Naive thymus-derived CD4-positive, alpha-beta T cell (primary cell): ENCODE data around the gene GNAQ. TPM values are rescaled to one million over a fixed set of nuclear protein-coding genes. Genes with fewer than 3 reads are reported as not detected.
A peak's percentile ranks its signal among the peaks of the same experiment; 100 is the strongest.

Experiments used
- ATAC-seq: fragments of 150-1000 bp; cut with Tn5 transposase; 2 replicates; pipeline ENCODE4 v1.10.0; 2021; ENCODE audit warnings: mild to moderate bottlenecking, moderate library complexity
- CTCF ChIA-PET: fragments of 350-600 bp; sonication (Branson Sonifier 250); formaldehyde crosslinking; loops from one replicate; lab custom pipeline; 2021; ENCODE audit warnings: antibody characterized with exemption; lab: Charles Lee
- POLR2A ChIA-PET: fragments of 350-600 bp; sonication (Branson Sonifier 250); formaldehyde crosslinking; loops from one replicate; lab custom pipeline; 2021; ENCODE audit warnings: antibody characterized with exemption, inconsistent platforms; lab: Charles Lee
- DNase-seq, 9 donors: peaks; one replicate each; pipeline versions ENCODE4 v3.0.0 to v3.0.0-alpha.2; 2020 to 2022; ENCODE audit warnings: mixed read lengths in 1 of 9
- H3K27ac ChIP-seq: one replicate; pipeline ENCODE4 v1.7.0; 2013; ENCODE audit warnings: mild to moderate bottlenecking, low read depth, low read length, moderate library complexity
- H3K27me3 ChIP-seq, 2 donors: one replicate each; pipeline ENCODE4 v1.7.0; 2013; ENCODE audit warnings: low read length in 2 of 2, mild to moderate bottlenecking in 2 of 2, moderate library complexity in 2 of 2; ENCODE audit not compliant: control insufficient read depth in 2 of 2, insufficient read depth in 2 of 2
- H3K36me3 ChIP-seq, 3 experiments: 1 replicate in 2 of 3; 2 replicates in 1 of 3; pipeline ENCODE4 v1.7.0; 2013; ENCODE audit warnings: low read length in 3 of 3, mild to moderate bottlenecking in 3 of 3, moderate library complexity in 1 of 3; ENCODE audit not compliant: insufficient read depth in 3 of 3, control insufficient read depth in 2 of 3
- H3K4me1 ChIP-seq, 2 donors: one replicate each; pipeline ENCODE4 v1.7.0; 2013; ENCODE audit warnings: low read length in 2 of 2, mild to moderate bottlenecking in 2 of 2, moderate library complexity in 1 of 2; ENCODE audit not compliant: control insufficient read depth in 2 of 2, insufficient read depth in 2 of 2
- H3K4me3 ChIP-seq: 2 replicates; pipeline ENCODE4 v1.7.0; 2013; ENCODE audit warnings: mild to moderate bottlenecking, low read length
- H3K9me3 ChIP-seq, 3 experiments: 1 replicate in 2 of 3; 2 replicates in 1 of 3; pipeline ENCODE4 v1.7.0; 2013; ENCODE audit warnings: low read length in 3 of 3; ENCODE audit not compliant: control insufficient read depth in 2 of 3
- H3K27ac Mint-ChIP-seq, 9 donors: one replicate each; pipeline ENCODE4 v1.8.0; 2020 to 2022; ENCODE audit warnings: mixed read lengths in 9 of 9, mild to moderate bottlenecking in 8 of 9, moderate library complexity in 5 of 9, inconsistent platforms in 2 of 9
- H3K27me3 Mint-ChIP-seq, 5 donors: one replicate each; pipeline ENCODE4 v1.8.0; 2021 to 2022; ENCODE audit warnings: mixed read lengths in 5 of 5, mild to moderate bottlenecking in 1 of 5
- H3K36me3 Mint-ChIP-seq, 5 donors: one replicate each; pipeline ENCODE4 v1.8.0; 2020 to 2022; ENCODE audit warnings: mixed read lengths in 5 of 5, mild to moderate bottlenecking in 3 of 5, inconsistent platforms in 1 of 5
- H3K4me1 Mint-ChIP-seq, 7 donors: one replicate each; pipeline ENCODE4 v1.8.0; 2020 to 2022; ENCODE audit warnings: mixed read lengths in 7 of 7, mild to moderate bottlenecking in 3 of 7, inconsistent platforms in 1 of 7
- H3K4me3 Mint-ChIP-seq, 10 donors: one replicate each; pipeline ENCODE4 v1.8.0; 2020 to 2022; ENCODE audit warnings: mild to moderate bottlenecking in 10 of 10, mixed read lengths in 10 of 10, moderate library complexity in 6 of 10, inconsistent platforms in 2 of 10
- H3K9me3 Mint-ChIP-seq, 11 donors: one replicate each; pipeline ENCODE4 v1.8.0; 2020 to 2022; ENCODE audit warnings: mixed read lengths in 11 of 11, mild to moderate bottlenecking in 4 of 11, inconsistent platforms in 1 of 11, moderate library complexity in 1 of 11
- intact Hi-C, 2 donors: fragments of 100-400 bp; cut with micrococcal nuclease; formaldehyde crosslinking; loops; one replicate each; pipeline ENCODE4 v1.15.1; 2023
- polyA plus RNA-seq, 2 donors: library from polyadenylated mRNA; unstranded; fragments of 300-500 nt; fragmentation: Illumina TruSeq; gene quantifications; one replicate each; pipeline ENCODE4 v1.2.3, GENCODE V29; 2021
- total RNA-seq, 6 experiments: library from RNA in 5 of 6; stranded (reverse) in 5 of 6; gene quantifications; 1 replicate in 5 of 6; 2 replicates in 1 of 6; pipeline ENCODE4 v1.2.3 and lab custom pipeline; 2021 to 2026

GNAQ gene
- total and polyA plus RNA-seq, 7 experiments from 2014 or later, result 7.2 to 60.6 (median 46.2) TPM

- DNase-seq, result no peak
- peaks cover 8 to 39% (median 26%) of the 10 kb centered on the region in 7 donors for H3K4me1 Mint-ChIP-seq
- intact Hi-C loops, result no loop called here
- no peaks in the 10 kb centered on the region for H3K4me1 ChIP-seq
- H3K27me3 Mint-ChIP-seq, result no peaks in the 10 kb centered on the region
- H3K36me3 ChIP-seq, result no peaks in the 10 kb centered on the region
- no peaks in the 10 kb centered on the region for H3K9me3 Mint-ChIP-seq
- no peak overlapping the region for H3K27ac ChIP-seq
- POLR2A ChIA-PET, result no interaction called here
- no peak overlapping the region for H3K27ac Mint-ChIP-seq
- no peak overlapping the region for H3K4me3 ChIP-seq
- H3K4me3 Mint-ChIP-seq, result no peak overlapping the region
- no peak for ATAC-seq
- peaks cover 0 to 47% (median 21%) of the 10 kb centered on the region in 5 donors for H3K36me3 Mint-ChIP-seq
- CTCF ChIA-PET, result interaction anchor here (0.6 kb wide), 1 partner anchor 671 kb away, joined by 3 read pairs; no protein-coding TSS in a partner anchor
- H3K27me3 ChIP-seq, result no peaks in the 10 kb centered on the region
- H3K9me3 ChIP-seq, result no peaks in the 10 kb centered on the region
These were observed 140.3 kb downstream of the GNAQ start for GRCh38 chr9:77891128-77891800.

GRCh38 chr9:77887662-77888061 is 143.9 kb downstream of the GNAQ start:
- ATAC-seq (no peak), DNase-seq (no peak)
- intact Hi-C loops, result no loop called here
- Mint-ChIP-seq H3K9me3 (no peaks in the 10 kb centered on the region), H3K4me1 (peaks cover 13 to 49% (median 30%) of the 10 kb centered on the region in 7 donors), H3K27ac (no peak overlapping the region), H3K27me3 (no peaks in the 10 kb centered on the region), H3K4me3 (no peak overlapping the region), H3K36me3 (peaks cover 0 to 39% (median 11%) of the 10 kb centered on the region in 5 donors)
- CTCF ChIA-PET, result no interaction called here
- POLR2A ChIA-PET, result no interaction called here
- no peaks in the 10 kb centered on the region for H3K9me3 ChIP-seq
- no peaks in the 10 kb centered on the region for H3K36me3 ChIP-seq
- no peaks in the 10 kb centered on the region for H3K27me3 ChIP-seq
- H3K27ac ChIP-seq, result no peak overlapping the region
- H3K4me3 ChIP-seq, result no peak overlapping the region
- H3K4me1 ChIP-seq, result no peaks in the 10 kb centered on the region

- no peaks in the 10 kb centered on the region for H3K36me3 ChIP-seq
- H3K27ac ChIP-seq, result no peak overlapping the region
- H3K4me3 Mint-ChIP-seq, result no peak overlapping the region
- intact Hi-C loops, result no loop called here
- no peak overlapping the region for H3K4me3 ChIP-seq
- ChIA-PET CTCF (interaction anchor here (0.9 kb wide), 1 partner anchor 8 kb away, joined by 3 read pairs; no protein-coding TSS in a partner anchor), POLR2A (no interaction called here)
- H3K27me3 Mint-ChIP-seq, result no peaks in the 10 kb centered on the region
- no peak for DNase-seq
- no peaks in the 10 kb centered on the region for H3K9me3 ChIP-seq
- H3K4me1 ChIP-seq, result no peaks in the 10 kb centered on the region
- peaks cover 6 to 31% (median 20%) of the 10 kb centered on the region in 7 donors for H3K4me1 Mint-ChIP-seq
- no peaks in the 10 kb centered on the region for H3K27me3 ChIP-seq
- peaks cover 0 to 26% (median 10%) of the 10 kb centered on the region in 5 donors for H3K36me3 Mint-ChIP-seq
- ATAC-seq, result no peak
- H3K9me3 Mint-ChIP-seq, result no peaks in the 10 kb centered on the region
- peak overlapping the region in 1 of 9 donors; percentile 25 for H3K27ac Mint-ChIP-seq
These were observed 146.4 kb downstream of the GNAQ start for GRCh38 chr9:77885104-77885672.

- intact Hi-C loops, result no loop called here
These were observed 147.5 kb downstream of the GNAQ start for GRCh38 chr9:77883846-77884771.

GRCh38 chr9:77883133-77883532 is 148.5 kb downstream of the GNAQ start:
- no peaks in the 10 kb centered on the region for H3K27me3 Mint-ChIP-seq
- H3K27ac Mint-ChIP-seq, result peak overlapping the region in 1 of 9 donors; percentile 10
- no peak for ATAC-seq

More at GRCh38 chr9:77883846-77884771, 147.5 kb downstream of the GNAQ start:
- no peak for ATAC-seq
- Mint-ChIP-seq H3K4me1 (peaks cover 6 to 27% (median 20%) of the 10 kb centered on the region in 7 donors), H3K27me3 (no peaks in the 10 kb centered on the region), H3K27ac (peak overlapping the region in 2 of 9 donors; percentile 47 to 48), H3K9me3 (no peaks in the 10 kb centered on the region), H3K4me3 (no peak overlapping the region), H3K36me3 (peaks cover 0 to 17% (median 6%) of the 10 kb centered on the region in 5 donors)
- Histone ChIP-seq H3K9me3 (no peaks in the 10 kb centered on the region), H3K4me1 (no peaks in the 10 kb centered on the region), H3K36me3 (no peaks in the 10 kb centered on the region), H3K27ac (no peak overlapping the region), H3K4me3 (no peak overlapping the region), H3K27me3 (no peaks in the 10 kb centered on the region)
- POLR2A ChIA-PET, result no interaction called here
- CTCF ChIA-PET, result no interaction called here
- no peak for DNase-seq

GRCh38 chr9:77882294-77882693 is 149.3 kb downstream of the GNAQ start:
- H3K4me1 Mint-ChIP-seq, result peaks cover 11 to 27% (median 20%) of the 10 kb centered on the region in 7 donors
- no peak overlapping the region for H3K4me3 ChIP-seq
- H3K27me3 Mint-ChIP-seq, result no peaks in the 10 kb centered on the region
- H3K27ac Mint-ChIP-seq, result no peak overlapping the region
- no peaks in the 10 kb centered on the region for H3K9me3 Mint-ChIP-seq
- H3K9me3 ChIP-seq, result no peaks in the 10 kb centered on the region
- ATAC-seq, result no peak
- H3K4me1 ChIP-seq, result no peaks in the 10 kb centered on the region
- no peak overlapping the region for H3K4me3 Mint-ChIP-seq
- intact Hi-C loops, result no loop called here
- H3K27ac ChIP-seq, result no peak overlapping the region
- H3K36me3 Mint-ChIP-seq, result peaks cover 0 to 21% (median 11%) of the 10 kb centered on the region in 5 donors
- H3K36me3 ChIP-seq, result no peaks in the 10 kb centered on the region
- DNase-seq, result no peak
- CTCF ChIA-PET, result no interaction called here
- no peaks in the 10 kb centered on the region for H3K27me3 ChIP-seq
- POLR2A ChIA-PET, result no interaction called here

More at GRCh38 chr9:77883133-77883532, 148.5 kb downstream of the GNAQ start:
- Histone ChIP-seq H3K4me1 (no peaks in the 10 kb centered on the region), H3K27me3 (no peaks in the 10 kb centered on the region), H3K27ac (no peak overlapping the region), H3K4me3 (no peak overlapping the region), H3K9me3 (no peaks in the 10 kb centered on the region), H3K36me3 (no peaks in the 10 kb centered on the region)
- POLR2A ChIA-PET, result no interaction called here
- Mint-ChIP-seq H3K9me3 (no peaks in the 10 kb centered on the region), H3K4me3 (no peak overlapping the region), H3K4me1 (peaks cover 7 to 27% (median 20%) of the 10 kb centered on the region in 7 donors), H3K36me3 (peaks cover 0 to 15% (median 6%) of the 10 kb centered on the region in 5 donors)
- intact Hi-C loops, result no loop called here
- DNase-seq, result no peak
- CTCF ChIA-PET, result no interaction called here
